GM12878 (cell line): ENCODE results near the gene TCF15. TPM values are rescaled to one million over a fixed set of nuclear protein-coding genes. Genes with fewer than 3 reads are reported as not detected.
A peak's percentile ranks its signal among the peaks of the same experiment; 100 is the strongest.

ENCODE experiments used
- ATAC-seq: fragments of 200-7000 bp; cut with Tn5 transposase; 3 replicates; pipeline ENCODE4 v1.9.1; 2020; ENCODE audit warnings: mild to moderate bottlenecking, moderate library complexity
- BruUV-seq: library from RNA; stranded (reverse); fragments of 400-500 nt; replicated peaks from 2 replicates; lab custom pipeline; 2021; lab: Mats Ljungman, UMichigan
- CTCF ChIA-PET: fragments of 300-600 bp; sonication (Branson Sonifier 250); formaldehyde crosslinking; extraction: SDS; loops from one replicate; lab custom pipeline; 2021; ENCODE audit warnings: inconsistent platforms; lab: Yijun Ruan, JAX
- POLR2A ChIA-PET: fragments of 350-600 bp; formaldehyde crosslinking; extraction: SDS; loops from one replicate; lab custom pipeline; 2021; ENCODE audit warnings: inconsistent platforms; lab: Charles Lee
- RAD21 ChIA-PET: fragments of 300-600 bp; sonication (Branson Sonifier 250); formaldehyde crosslinking; loops from one replicate; lab custom pipeline; 2023; ENCODE audit warnings: antibody characterized with exemption; ENCODE audit not compliant: unreplicated experiment; lab: Charles Lee
- SMC1A ChIA-PET: fragments of 300-600 bp; sonication (Branson Sonifier 250); formaldehyde crosslinking; loops from one replicate; lab custom pipeline; 2023; ENCODE audit not compliant: unreplicated experiment, uncharacterized antibody; lab: Charles Lee
- DNase-seq: peaks from one replicate; pipeline ENCODE4 v3.0.0-alpha.2; 2011; ENCODE audit warnings: low read depth, low spot score
- FAIRE-seq: peaks from 3 replicates; lab custom pipeline; 2011; peaks lifted over from hg19 to GRCh38; lab: Jason Lieb, UNC
- H2AFZ ChIP-seq: 2 replicates; pipeline ENCODE4 v1.6.0; 2011; ENCODE audit warnings: low read depth, low read length, control low read depth; ENCODE audit not compliant: control insufficient read depth
- H3K27ac ChIP-seq: 2 replicates; pipeline ENCODE4 v1.5.1; 2011; ENCODE audit warnings: control low read depth; ENCODE audit not compliant: control insufficient read depth, insufficient read depth
- H3K27me3 ChIP-seq, 2 experiments: replicated peaks in 1 of 2; 2 replicates each; pipeline versions ENCODE4 v1.6.0 to v1.6.1; 2011; ENCODE audit warnings: low read length in 1 of 2; ENCODE audit not compliant: control insufficient read depth in 2 of 2, insufficient read depth in 2 of 2
- H3K36me3 ChIP-seq, 2 experiments: 2 replicates each; pipeline ENCODE4 v1.5.1; 2011; ENCODE audit warnings: low read length in 1 of 2; ENCODE audit not compliant: control insufficient read depth in 2 of 2, insufficient read depth in 2 of 2
- H3K4me1 ChIP-seq: 2 replicates; pipeline ENCODE4 v1.6.1; 2011; ENCODE audit warnings: mild to moderate bottlenecking, low read length, moderate library complexity, mixed read lengths; ENCODE audit not compliant: control insufficient read depth, insufficient read depth
- H3K4me2 ChIP-seq: 2 replicates; pipeline ENCODE4 v1.6.0; 2011; ENCODE audit warnings: control low read depth; ENCODE audit not compliant: control insufficient read depth, insufficient read depth
- H3K4me3 ChIP-seq: fragments of 200-600 bp; sonication (generic); 2 replicates; pipeline ENCODE4 v1.5.1; 2016
- H3K79me2 ChIP-seq: 2 replicates; pipeline ENCODE4 v1.6.0; 2011; ENCODE audit warnings: low read length; ENCODE audit not compliant: control insufficient read depth, insufficient read depth
- H3K9ac ChIP-seq: 2 replicates; pipeline ENCODE4 v1.8.0; 2011; ENCODE audit warnings: low read length, control low read depth, mixed read lengths; ENCODE audit not compliant: control insufficient read depth, insufficient read depth
- H3K9me3 ChIP-seq: replicated peaks from 3 replicates; pipeline ENCODE4 v1.5.1; 2011; ENCODE audit warnings: mild to moderate bottlenecking, low read length; ENCODE audit not compliant: control insufficient read depth, insufficient read depth
- H4K20me1 ChIP-seq: 2 replicates; pipeline ENCODE4 v1.6.0; 2011; ENCODE audit not compliant: control insufficient read depth, insufficient read depth
- CBFB ChIP-seq: IDR thresholded peaks from 2 replicates; pipeline ENCODE4 v1.6.1; 2016; ENCODE audit warnings: antibody characterized with exemption, low read depth
- STAT1 ChIP-seq: fragments of 450-650 bp; conservative IDR thresholded peaks from 2 replicates; pipeline ENCODE4 v1.6.1; 2014; ENCODE audit warnings: antibody characterized with exemption, mild to moderate bottlenecking
- STAT3 ChIP-seq: IDR thresholded peaks from 2 replicates; pipeline ENCODE4 v1.6.1; 2011; ENCODE audit warnings: low read depth, low read length, improper control_type of control experiment
- SUZ12 ChIP-seq: fragments of 200-600 bp; sonication (generic); IDR thresholded peaks from one replicate; pipeline ENCODE4 v1.6.1; 2018; ENCODE audit warnings: antibody characterized with exemption, mild to moderate bottlenecking; ENCODE audit not compliant: unreplicated experiment
- WGBS: methylation state at CpG from one replicate; pipeline ENCODE4 v1.1.6; 2016; ENCODE audit warnings: low lambda C conversion rate; ENCODE audit not compliant: insufficient replicate concordance, insufficient coverage; ENCODE audit errors: missing lambda C conversion rate; 5-methylcytosine and 5-hydroxymethylcytosine counted together
- in situ Hi-C: fragments of 300-500 bp; cut with MboI; formaldehyde crosslinking; loops from 9 replicates; pipeline ENCODE4 v1.14.3; 2018; ENCODE audit warnings: mixed read lengths
- intact Hi-C: fragments of 100-400 bp; cut with micrococcal nuclease; formaldehyde crosslinking; loops from one replicate; pipeline ENCODE4 v1.14.2; 2022; ENCODE audit not compliant: unreplicated experiment
- polyA plus RNA-seq, 11 experiments: library from polyadenylated mRNA; depleted of rRNA in 4 of 11; unstranded in 6 of 11; stranded (reverse) in 5 of 11; fragments of >200 nt; fragmentation: Nextera tagmentation in 4 of 11; fragmentation: Illumina TruSeq in 1 of 11; extraction: Ambion mirVana in 4 of 11; extraction: Trizol in 1 of 11; gene quantifications; 1 replicate in 1 of 11; 2 replicates in 10 of 11; pipeline versions ENCODE4 v1.2.1 to v1.2.3, GENCODE V29; 2011 to 2016; ENCODE audit warnings: inconsistent platforms in 2 of 11, missing spikeins in 2 of 11, low read depth in 1 of 11
- total RNA-seq, 4 experiments: library from RNA; depleted of rRNA in 3 of 4; stranded (reverse); fragments of >200 nt in 3 of 4; fragmentation: Illumina TruSeq in 1 of 4; extraction: Trizol in 1 of 4; gene quantifications; 2 replicates each; pipeline versions ENCODE4 v1.2.1 to v1.2.3, GENCODE V29; 2013 to 2021
- TF ChIP-seq, protein P1 (sequence below): IDR thresholded peaks from 2 replicates; pipeline ENCODE4 v1.6.1; 2012; ENCODE audit warnings: low read depth, low read length, improper control_type of control experiment
- TF ChIP-seq, protein P2 (sequence below): IDR thresholded peaks from 2 replicates; pipeline ENCODE4 v1.6.1; 2012; ENCODE audit warnings: low read depth, low read length, improper control_type of control experiment

The TCF15 gene
- total and polyA plus RNA-seq, 10 of the 15 experiments (the other 5 are each of a cell fraction or from before 2014, with no cell fraction given), result 0.08 TPM; not detected in 9

DNA sequence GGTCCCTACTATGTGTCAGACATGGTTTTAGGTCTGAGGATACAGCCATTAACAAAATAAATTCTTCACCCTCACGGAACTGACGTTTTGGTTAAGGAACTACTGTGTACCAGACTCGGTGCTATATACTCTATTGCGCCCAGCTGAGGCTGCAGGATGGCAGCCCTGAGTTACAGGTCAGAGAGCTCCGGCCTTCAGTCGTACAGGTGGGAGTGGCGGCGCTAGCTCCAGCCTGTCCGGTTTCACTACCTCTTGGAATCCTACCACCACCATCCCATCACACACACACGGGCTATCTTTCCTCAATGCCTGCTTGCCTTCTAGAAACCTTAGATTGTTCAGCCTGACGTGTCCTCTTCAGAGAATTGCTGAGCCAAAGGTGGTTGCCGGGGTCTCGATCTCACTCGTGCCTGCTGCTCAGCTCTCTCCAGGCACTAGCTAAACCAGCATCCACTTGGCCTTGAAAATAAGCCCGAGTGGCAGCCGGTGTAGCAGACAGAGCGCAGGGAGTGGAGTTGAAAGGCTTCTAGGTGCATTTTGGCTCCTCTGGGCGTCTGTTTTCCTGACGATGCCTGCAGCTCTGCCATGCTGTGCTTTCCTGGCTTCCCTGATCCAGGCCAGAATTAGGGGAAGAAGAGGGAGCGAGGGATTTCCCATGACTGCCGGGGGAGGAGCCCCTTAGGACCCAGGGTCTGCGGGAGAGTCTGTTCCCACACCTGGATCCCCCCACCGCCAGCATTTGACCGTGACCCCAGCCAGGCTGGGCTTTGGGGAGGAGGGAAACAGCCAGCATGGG, 1.1 kb upstream of the TCF15 start (continued):
- TF ChIP-seq, protein P1, sequence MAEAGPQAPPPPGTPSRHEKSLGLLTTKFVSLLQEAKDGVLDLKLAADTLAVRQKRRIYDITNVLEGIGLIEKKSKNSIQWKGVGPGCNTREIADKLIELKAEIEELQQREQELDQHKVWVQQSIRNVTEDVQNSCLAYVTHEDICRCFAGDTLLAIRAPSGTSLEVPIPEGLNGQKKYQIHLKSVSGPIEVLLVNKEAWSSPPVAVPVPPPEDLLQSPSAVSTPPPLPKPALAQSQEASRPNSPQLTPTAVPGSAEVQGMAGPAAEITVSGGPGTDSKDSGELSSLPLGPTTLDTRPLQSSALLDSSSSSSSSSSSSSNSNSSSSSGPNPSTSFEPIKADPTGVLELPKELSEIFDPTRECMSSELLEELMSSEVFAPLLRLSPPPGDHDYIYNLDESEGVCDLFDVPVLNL, result no peak
- TF ChIP-seq STAT1, result no peak
- TF ChIP-seq CBFB, result no peak
- TF ChIP-seq, all 136 proteins: peak for 0

DNA sequence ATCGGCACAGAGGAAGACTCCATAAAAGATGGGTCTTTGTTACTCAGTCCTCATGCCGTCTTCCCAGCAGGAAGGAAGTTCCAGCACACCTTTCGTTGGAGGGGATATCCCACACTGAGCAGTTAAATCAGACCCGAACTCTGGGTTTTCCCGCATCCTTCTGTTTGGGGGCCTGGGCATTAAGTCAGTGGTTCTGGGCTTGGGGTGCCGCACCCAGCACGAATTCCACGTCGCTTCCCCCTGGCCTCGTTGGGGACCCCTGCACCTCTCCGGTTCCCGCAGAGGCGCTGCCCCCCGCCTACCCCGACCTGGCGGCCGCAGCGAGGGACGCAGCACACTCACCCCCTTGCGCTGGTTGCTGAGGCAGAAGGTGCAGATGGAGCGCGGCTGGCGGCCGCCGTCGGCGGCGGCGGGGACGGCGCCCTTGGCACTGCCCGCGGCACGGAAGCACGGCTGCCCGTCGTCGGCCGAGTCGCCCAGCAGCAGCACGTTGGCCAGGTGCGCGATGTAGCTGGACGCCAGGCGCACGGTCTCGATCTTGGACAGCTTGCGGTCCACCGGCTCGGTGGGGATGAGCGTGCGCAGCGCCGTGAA, 641 bp downstream of the TCF15 start:
- FAIRE-seq, result no peak
- 8% methylated on average over 45 of the region's 54 CpGs for WGBS
- SMC1A ChIA-PET, result no interaction called here

More for the DNA sequence above, 641 bp downstream of the TCF15 start:
- H3K4me3 ChIP-seq, result no peak overlapping the region
- H3K79me2 ChIP-seq, result no peaks in the 10 kb centered on the region
- no peak overlapping the region for H3K4me2 ChIP-seq
- TF ChIP-seq, protein P2, sequence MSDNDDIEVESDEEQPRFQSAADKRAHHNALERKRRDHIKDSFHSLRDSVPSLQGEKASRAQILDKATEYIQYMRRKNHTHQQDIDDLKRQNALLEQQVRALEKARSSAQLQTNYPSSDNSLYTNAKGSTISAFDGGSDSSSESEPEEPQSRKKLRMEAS, result no peak
- TF ChIP-seq STAT3 (no peak), SUZ12 (peak; percentile 61)
- TF ChIP-seq, all 136 proteins: peak for 1
- Histone ChIP-seq H3K9me3 (no peaks in the 10 kb centered on the region), H3K36me3 (no peaks in the 10 kb centered on the region), H3K9ac (no peak overlapping the region), H3K27ac (no peak overlapping the region), H4K20me1 (no peaks in the 10 kb centered on the region), H3K4me1 (no peaks in the 10 kb centered on the region; the same call in 1 of the 2 replicates), H2AFZ (no peak overlapping the region), H3K27me3 (peaks cover 14 to 26% of the 10 kb centered on the region in 2 experiments)
- ChIA-PET CTCF (no interaction called here), POLR2A (no interaction called here), RAD21 (no interaction called here)
- intact Hi-C loops, result no loop called here
- no peak for DNase-seq
- in situ Hi-C loops, result no loop called here
- BruUV-seq, result no TSS peak
- no peak for ATAC-seq
